Measurements from ENCODE around the gene C2CD2. TPM values are rescaled to one million over a fixed set of nuclear protein-coding genes. Genes with fewer than 3 reads are reported as not detected.

C2CD2 gene
- total and polyA plus RNA-seq, 12 donors, result 175 to 439 (median 284) TPM

GRCh38 chr21:41894511-41894910, 59.3 kb downstream of the C2CD2 start:
- intact Hi-C loops (cut with DNase I), result no loop called here
- no peak for DNase-seq
- Histone ChIP-seq H3K36me3 (replicated peaks in 1 of 2) (peaks cover 0 to 86% of the 10 kb centered on the region in 2 donors), H3K27ac (peak overlapping the region in 2 of 5 donors; percentile 26 to 92), H3K4me1 (replicated peaks in 1 of 2) (peaks cover 0 to 3% of the 10 kb centered on the region in 2 donors), H3K4me3 (no peak overlapping the region), H3K27me3 (no peaks in the 10 kb centered on the region), H3K9me3 (replicated peaks in 1 of 3) (no peaks in the 10 kb centered on the region)
- 82 to 92% (median 87%) methylated on average over 8 to 9 of the region's 9 CpGs for WGBS, 4 donors
- TF ChIP-seq CTCF (IDR thresholded peaks at IDR 0.05) (no peak), POLR2A (IDR thresholded peaks at IDR 0.05) (no peak)

DNA sequence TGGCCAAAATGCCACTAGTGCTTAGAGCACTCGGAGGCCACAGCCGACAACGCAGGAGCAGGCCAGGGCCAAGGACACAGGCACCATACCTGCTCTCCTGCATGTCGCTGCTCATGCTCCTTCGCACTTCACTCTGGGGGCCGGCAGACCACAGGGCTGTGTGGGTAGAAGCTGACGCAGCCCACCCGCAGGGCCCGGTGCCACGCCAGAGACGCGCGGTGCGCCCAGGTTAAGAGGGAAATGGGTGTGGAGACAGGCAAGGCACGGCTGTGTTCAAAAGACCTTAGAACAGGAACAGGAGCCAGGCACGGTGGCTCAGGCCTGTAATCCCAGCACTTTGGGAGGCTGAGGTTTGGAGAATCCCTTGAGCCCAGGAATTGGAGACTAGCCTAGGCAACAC, 61.1 kb downstream of the C2CD2 start:
- peak overlapping the region in 3 of 5 donors; percentile 20 to 88 (median 51) for H3K27ac ChIP-seq
- intact Hi-C loops (cut with DNase I), result no loop called here
- H3K4me1 ChIP-seq (replicated peaks in 1 of 2), result peaks cover 0 to 16% of the 10 kb centered on the region in 2 donors
- 69 to 86% (median 75%) methylated on average over 12 to 16 of the region's 16 CpGs for WGBS, 4 donors
- H3K27me3 ChIP-seq, result no peaks in the 10 kb centered on the region
- TF ChIP-seq CTCF (IDR thresholded peaks at IDR 0.05) (no peak), POLR2A (IDR thresholded peaks at IDR 0.05) (no peak)
- H3K36me3 ChIP-seq (replicated peaks in 1 of 2), result peaks cover 0 to 81% of the 10 kb centered on the region in 2 donors
- no peaks in the 10 kb centered on the region for H3K9me3 ChIP-seq (replicated peaks in 1 of 3)
- no peak for DNase-seq
- no peak overlapping the region for H3K4me3 ChIP-seq

DNA sequence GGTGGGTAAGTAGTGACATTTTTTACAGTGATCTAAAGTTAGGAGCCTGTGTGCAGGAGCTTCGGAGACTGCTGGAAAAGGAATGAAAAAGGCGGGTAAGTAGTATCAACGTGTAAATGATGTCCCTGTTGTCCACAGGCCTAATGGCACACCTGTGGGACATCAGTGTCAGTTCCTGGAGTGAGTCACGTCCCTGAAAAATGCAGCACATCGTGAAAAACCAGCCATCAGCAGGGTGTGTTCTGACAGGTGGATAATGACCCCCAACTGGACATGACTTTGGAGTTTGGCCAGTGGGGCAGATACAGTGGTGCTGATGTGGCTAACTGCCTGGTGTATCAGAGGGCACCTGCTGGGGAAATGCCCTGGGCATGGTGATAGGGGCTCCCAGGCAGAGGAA, 62.7 kb downstream of the C2CD2 start:
- Histone ChIP-seq H3K27ac (peak overlapping the region in 2 of 5 donors; percentile 29 to 88), H3K4me3 (no peak overlapping the region), H3K9me3 (replicated peaks in 1 of 3) (no peaks in the 10 kb centered on the region), H3K27me3 (no peaks in the 10 kb centered on the region), H3K36me3 (replicated peaks in 1 of 2) (peaks cover 0 to 71% of the 10 kb centered on the region in 2 donors), H3K4me1 (replicated peaks in 1 of 2) (peaks cover 0 to 16% of the 10 kb centered on the region in 2 donors)
- no peak for DNase-seq
- 57 to 87% (median 76%) methylated on average over 5 of the region's 5 CpGs for WGBS, 4 donors
- intact Hi-C loops (cut with DNase I), result no loop called here
- no peak for TF ChIP-seq CTCF (IDR thresholded peaks at IDR 0.05)
- TF ChIP-seq POLR2A (IDR thresholded peaks at IDR 0.05), result no peak

DNA sequence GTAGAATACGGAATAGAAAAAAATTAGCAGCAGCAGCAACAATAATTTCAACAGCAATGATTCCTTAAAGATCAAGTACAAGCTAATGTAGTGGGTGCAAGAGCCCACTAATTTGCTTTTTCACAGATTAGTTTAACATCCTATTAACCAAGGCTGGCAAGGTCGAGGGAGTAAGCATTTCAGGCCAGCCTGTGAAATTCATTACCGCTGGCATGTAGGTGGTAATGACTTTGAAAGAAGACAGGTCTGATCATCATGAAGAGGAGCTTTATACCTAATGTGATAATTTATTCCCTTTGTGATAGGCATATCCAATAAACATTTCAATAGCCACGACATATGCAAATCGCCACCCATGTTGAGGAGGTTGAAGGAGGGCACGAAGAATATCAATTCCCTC, 63.5 kb downstream of the C2CD2 start:
- intact Hi-C loops (cut with DNase I), result no loop called here
- H3K27ac ChIP-seq, result peak overlapping the region in 3 of 5 donors; percentile 56 to 88 (median 84)
- no peak overlapping the region for H3K4me3 ChIP-seq
- no peak for DNase-seq
- H3K9me3 ChIP-seq (replicated peaks in 1 of 3), result no peaks in the 10 kb centered on the region
- 58 to 95% (median 72%) methylated on average over 6 of the region's 6 CpGs for WGBS, 4 donors
- peaks cover 0 to 16% of the 10 kb centered on the region in 2 donors for H3K4me1 ChIP-seq (replicated peaks in 1 of 2)
- H3K36me3 ChIP-seq (replicated peaks in 1 of 2), result peaks cover 0 to 64% of the 10 kb centered on the region in 2 donors
- H3K27me3 ChIP-seq, result no peaks in the 10 kb centered on the region
- no peak for TF ChIP-seq POLR2A (IDR thresholded peaks at IDR 0.05)
- TF ChIP-seq CTCF (IDR thresholded peaks at IDR 0.05), result no peak

All from adrenal gland (tissue), 12 donors.